ENCODE measurements around the gene ETS1.

Gene ETS1

DNA sequence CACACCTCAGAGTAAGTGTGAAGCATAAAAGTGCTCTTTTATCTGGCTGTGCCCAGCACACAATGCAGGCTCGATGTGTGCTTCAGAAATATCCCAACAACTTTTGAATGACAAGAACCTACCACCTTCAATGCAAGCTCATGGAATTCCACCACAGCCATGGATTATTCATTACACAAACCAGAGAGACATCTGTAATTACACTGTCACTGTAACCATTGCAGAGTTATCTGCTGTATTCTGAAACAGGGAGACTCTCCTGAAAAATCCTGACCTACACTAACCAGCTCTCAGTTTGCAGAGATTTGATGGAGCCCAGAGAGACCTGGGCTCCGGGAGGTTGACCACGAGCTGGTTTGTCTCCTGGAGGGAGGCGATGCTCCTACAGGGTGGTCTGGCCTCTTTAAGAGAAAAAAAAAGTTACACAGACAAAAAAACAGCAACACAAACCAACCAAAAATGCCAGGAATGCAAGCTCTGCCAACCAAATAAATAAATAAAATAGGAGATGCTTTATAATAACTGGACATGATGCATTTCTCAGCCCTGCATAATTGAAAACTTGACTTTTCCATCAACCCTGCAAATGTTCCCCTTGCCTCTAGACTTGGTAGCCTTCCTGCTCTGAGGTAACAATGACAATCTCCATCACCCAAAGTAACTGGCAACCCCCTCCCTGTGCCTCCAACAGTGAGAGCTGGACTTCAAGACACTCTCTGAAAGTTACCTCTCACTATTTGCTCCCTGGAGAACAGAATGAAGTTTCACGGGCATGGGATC lies 69.7 kb downstream of the ETS1 start:
- DNase-seq (ENCODE audit: low read depth in 2 of 2), result no peak

- DNase-seq (ENCODE audit: low read depth in 2 of 2), result no peak
These were observed 70.5 kb downstream of the ETS1 start for GRCh38 chr11:128516886-128517285.

- no peak for DNase-seq (ENCODE audit: low read depth in 2 of 2)
These were observed 71.3 kb downstream of the ETS1 start for GRCh38 chr11:128515826-128516778.

- no peak for DNase-seq (ENCODE audit: low read depth in 2 of 2)
These were observed 72.3 kb downstream of the ETS1 start for GRCh38 chr11:128515086-128515485.

GRCh38 chr11:128513915-128514681 lies 73.3 kb downstream of the ETS1 start:
- DNase-seq (ENCODE audit: low read depth in 2 of 2), result no peak

DNA sequence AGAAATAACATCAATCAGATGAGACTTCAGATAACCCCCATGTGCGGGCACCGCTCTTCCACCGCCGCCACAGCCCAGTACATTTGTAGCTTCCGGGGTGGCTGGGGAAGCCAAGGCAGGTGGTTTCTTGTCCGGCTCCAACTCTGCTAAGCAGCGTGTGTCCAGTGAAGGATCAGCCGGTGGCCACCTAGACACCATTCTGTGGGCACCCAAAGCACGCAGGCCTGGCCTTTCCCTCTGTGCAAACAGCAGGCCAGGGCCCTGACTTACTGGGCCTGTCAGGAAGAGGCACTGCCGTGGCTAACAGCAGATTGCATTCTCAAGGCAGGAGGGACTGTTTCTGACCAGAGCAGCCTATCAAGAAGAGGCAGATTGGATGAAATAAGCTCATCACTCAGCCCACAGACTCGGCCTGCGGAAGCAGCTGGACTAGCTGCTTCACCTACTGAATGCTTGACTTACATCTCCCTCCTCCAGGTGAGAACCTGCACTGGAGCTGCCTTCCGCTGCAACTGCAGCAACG lies 74.8 kb downstream of the ETS1 start:
- DNase-seq (ENCODE audit: low read depth in 2 of 2), result no peak

- DNase-seq (ENCODE audit: low read depth in 2 of 2), result no peak
These were observed 75.6 kb downstream of the ETS1 start for GRCh38 chr11:128511712-128512111.

DNA sequence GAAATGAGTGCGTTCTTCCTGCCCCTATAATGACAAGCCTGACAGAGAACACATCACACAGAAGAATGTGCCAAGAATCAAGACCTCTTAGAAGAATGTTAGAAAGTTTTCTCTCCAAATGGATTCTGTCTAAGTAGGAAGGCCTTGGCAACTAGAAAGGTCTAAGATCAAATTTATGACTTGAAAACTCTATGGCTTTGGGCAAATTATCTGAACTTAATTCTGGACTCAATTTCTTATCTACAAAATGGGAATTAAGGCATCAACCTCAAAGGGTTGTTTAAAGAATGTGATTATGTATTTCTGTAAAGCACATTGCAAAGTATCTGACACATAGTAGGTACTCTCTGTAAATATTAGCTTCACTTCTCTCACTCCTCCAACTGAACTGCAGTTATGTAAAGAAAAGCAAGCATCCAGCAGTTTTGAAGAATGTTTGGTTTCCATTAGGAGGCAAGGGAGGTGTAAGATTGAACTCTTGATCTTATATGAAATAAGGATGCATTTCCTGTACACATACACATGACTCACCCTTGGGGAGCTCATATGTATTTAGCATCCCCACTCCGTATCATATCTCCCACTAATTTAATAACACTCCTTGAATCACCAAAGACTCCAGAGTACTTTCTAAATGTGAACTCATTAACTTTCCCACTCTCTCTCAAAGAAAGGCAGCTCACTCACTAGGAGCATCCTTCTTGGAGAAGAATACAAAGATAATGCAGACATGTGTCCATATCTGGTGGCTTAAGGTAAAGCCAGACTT lies 77.6 kb downstream of the ETS1 start:
- no peak for DNase-seq (ENCODE audit: low read depth in 2 of 2)

GRCh38 chr11:128508770-128509510 lies 78.4 kb downstream of the ETS1 start:
- no peak for DNase-seq (ENCODE audit: low read depth in 2 of 2)

- no peak for DNase-seq (ENCODE audit: low read depth in 2 of 2)
These were observed 79.4 kb downstream of the ETS1 start for GRCh38 chr11:128507936-128508335.

DNA sequence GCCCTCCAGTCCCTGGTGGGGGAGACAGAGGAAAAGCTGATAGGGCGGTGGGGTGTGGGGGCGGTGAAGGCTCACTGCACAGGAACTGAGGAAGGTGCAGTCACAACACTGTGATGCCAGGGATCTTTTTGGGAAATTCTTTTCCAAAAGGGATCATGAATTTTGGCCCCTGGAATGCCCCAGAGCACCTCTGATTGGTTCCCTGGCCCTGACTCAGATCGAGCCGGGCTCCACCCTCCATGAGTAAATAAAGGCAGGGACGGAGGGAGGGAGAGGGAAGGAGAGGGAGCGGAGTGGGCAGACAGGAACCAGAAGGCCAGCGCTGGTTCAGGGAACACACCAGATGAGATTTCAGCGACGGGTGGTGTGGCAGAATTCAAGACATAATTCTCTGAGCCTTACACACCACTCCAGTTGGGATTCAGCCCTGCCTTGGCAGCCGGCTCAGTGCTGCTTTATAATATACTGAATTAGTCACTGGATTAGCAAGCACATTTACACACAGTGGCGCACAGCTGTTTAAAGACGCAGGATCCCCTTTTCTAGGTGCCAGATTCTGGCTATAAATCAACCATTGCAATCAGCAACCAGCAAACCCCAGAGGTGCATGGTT lies 80.3 kb downstream of the ETS1 start:
- DNase-seq (ENCODE audit: low read depth in 2 of 2), result no peak

GRCh38 chr11:128506356-128506755 lies 81.0 kb downstream of the ETS1 start:
- no peak for DNase-seq (ENCODE audit: low read depth in 2 of 2)

GRCh38 chr11:128505449-128506065 lies 81.8 kb downstream of the ETS1 start:
- DNase-seq (ENCODE audit: low read depth in 2 of 2), result no peak

DNA sequence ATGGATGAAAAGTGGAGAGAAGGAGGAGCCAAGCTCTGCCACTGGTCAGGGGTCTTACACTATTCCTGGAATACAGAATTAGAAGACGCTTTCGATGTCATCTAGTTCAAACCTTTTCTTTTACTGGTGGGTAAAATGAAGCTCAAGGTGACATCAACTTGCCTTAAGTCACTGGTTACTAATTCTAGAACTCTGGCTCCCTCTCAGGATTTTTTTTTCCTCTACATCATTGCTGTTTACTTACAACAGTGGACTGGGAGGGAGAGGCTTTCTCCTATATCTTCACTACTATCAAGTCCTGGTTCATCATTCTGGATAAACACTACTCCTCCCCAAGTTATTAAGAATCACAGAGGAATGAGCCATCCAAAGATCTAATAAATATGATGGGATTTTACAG lies 82.9 kb downstream of the ETS1 start:
- no peak for DNase-seq (ENCODE audit: low read depth in 2 of 2)

GRCh38 chr11:128503245-128503991 lies 83.9 kb downstream of the ETS1 start:
- DNase-seq (ENCODE audit: low read depth in 2 of 2), result no peak

- no peak for DNase-seq (ENCODE audit: low read depth in 2 of 2)
These were observed 84.6 kb downstream of the ETS1 start for GRCh38 chr11:128502726-128503125.

DNA sequence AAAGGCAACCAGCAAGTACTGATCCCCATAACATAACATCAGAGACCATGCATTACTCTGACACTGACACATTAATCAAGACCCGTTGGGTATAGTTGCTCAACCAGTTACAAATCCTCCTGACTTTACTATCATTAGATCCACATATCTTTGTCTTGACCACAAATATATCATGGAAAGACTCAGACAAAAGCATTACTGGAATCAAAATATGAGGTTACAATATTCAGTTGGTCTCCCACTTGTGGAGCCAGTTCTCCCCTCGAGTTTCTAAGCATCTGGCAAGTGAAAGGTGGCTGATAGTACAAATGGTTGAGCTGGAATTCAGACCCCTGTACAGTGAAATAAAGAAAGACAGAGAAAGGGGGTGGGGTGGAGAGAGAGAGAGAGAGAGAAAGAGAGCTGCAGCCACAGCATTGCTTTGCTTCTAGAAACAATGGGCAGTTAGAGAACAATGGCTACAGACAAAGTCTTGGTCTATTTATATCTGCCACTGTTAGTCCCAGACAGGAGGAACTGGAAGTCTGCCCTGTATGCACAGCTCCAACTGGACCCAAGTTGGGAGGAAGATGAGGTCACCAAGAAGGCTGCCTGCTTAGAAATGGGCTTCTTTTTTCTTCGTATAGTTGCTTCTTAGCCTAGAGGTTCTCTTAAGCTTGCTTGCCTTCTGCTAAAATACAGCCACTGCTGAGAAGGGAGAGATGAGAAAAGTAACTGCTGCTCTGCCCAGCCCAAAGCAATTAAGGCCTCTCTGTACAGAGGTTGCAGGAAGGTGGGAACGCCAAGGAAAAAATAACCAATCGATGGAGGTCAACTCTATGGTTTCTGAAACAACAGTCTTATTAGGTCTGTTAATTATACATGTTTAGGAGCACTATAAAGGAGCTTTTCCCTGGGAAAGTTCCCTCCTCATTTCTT lies 85.5 kb downstream of the ETS1 start:
- DNase-seq (ENCODE audit: low read depth in 2 of 2), result no peak

- DNase-seq (ENCODE audit: low read depth in 2 of 2), result no peak
These were observed 86.3 kb downstream of the ETS1 start for GRCh38 chr11:128501008-128501407.

Data from stimulated activated CD8-positive, alpha-beta memory T cell treated with anti-CD3 and anti-CD28 coated beads, Interleukin-2, amount 100 ng/mL, for 1 hour (primary cell).